DMS 273 (cell line): Measurements from ENCODE around the gene TPX2.
"Not testable (repeated sequence)": the region's sequence is repeated elsewhere in the genome, so short reads cannot be mapped to it uniquely, and the experiment has no call there.

Source experiments
- DNase-seq: peaks from one replicate; lab custom pipeline; 2025; ENCODE audit not compliant: unreplicated experiment; lab: John Stamatoyannopoulos, UW

Gene TPX2

DNA sequence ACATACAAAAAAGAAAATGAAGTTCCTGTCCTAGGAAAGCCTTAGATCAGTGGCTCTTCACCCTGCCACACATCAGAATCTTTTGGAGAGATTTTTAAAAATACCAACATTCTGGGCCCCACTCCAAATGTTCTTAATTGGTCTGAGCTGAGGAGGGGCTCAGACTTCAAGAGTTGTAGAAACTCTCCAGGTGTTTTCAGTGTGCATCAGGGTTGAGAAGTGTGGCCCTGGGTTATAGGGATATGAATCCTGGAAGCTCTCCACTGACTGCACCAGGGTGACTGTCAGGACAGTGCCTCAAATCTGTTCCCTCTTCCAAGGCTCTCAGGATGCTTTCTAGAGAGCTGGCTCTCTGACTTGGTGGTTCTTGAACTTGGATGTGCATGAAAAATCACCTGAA is 74.5 kb downstream of the TPX2 start:
- no peak for DNase-seq

DNA sequence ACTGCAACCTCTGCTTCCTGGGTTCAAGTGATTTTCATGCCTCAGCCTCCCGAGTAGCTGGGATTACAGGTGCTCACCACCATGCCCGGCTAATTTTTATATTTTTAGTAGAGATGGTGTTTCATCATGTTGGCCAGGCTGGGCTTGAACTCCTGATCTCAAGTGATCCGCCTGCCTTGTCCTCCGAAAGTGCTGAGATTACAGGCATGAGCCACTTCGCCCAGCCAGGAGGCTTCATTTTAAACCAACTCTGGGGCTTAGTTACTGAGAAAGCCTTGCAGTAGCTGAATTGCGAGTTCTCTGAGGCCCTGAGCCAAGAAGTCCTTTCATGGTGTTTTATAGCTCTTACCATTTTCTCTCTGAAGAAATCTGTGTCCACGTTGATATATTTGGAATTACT is 75.1 kb downstream of the TPX2 start:
- not testable (repeated sequence) for DNase-seq

DNA sequence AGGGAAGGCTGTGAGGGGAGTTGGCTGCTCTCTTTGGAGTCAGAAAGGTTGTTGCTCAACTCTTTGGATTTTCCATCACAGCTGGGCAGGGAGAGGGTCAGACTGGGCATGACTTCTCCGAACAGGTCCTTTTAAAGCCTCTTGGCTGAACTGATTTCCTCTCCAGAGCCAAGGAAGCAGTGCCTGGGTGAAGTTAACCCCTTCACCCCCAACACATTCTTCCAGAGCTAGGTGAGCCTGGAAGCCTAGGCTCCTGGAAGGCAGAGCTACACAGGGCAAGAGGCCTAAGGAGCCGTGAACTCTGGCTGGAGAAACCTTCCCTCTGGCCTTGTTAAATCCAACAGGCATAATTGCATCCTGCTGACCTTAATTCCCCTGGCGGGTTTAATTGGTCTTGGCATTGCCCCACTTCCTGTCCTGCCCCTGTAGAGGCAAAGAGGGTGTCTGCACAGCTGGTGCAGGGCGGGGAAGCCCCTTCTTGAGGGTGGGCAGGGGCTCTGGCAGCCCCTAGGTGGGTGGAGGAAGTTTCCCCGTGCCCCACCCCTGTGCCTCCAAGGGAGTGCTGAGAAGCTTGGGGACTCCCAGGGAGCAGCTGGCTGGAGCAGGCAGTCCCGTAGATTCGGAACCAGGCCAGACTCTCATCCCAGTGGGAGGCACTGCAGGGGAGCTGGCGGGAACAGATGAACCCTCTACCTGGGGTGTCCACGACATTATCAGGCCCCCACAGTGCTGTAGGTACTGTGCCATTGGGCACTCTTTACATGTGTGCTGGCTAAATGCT is 76.5 kb downstream of the TPX2 start:
- DNase-seq = peak; percentile 76

DNA sequence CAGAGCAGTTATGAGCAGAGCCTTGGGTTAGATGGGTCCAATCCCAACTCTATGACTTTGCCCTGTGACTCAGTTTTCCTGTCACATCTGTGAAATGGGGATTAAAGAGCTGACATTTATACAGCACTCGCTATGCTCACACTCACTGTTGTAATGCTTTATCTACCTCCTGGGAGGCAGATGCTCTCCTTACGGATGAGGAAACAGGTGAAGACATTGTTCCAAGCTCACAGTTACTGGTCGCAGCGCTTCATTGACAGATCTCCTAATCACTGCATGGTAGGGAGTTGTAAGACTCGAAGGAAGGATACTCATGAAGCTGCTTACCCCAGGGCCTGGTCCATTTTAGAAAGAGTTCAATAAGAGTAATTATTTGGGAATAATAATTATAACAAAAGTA is 77.1 kb downstream of the TPX2 start:
- DNase-seq = no peak

DNA sequence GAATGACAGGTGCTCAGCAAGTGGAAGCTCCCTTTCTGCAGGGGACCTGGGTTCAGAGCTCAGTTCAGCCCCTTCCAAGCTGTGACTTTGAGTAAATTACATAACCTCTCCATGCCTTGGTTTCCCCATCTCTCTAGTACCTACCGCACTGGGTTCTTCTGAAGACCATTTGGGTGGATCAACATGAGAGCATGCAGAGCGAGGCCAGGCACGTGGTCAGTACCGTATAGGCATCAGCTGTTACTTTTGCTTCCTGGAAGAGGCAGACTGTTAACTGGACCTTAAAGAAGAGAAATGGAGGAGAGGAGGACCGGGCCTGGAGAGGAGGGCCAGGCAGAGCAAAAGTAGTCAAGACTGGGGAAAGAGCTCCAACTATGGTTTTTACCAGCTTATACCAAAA is 78.4 kb downstream of the TPX2 start:
- no peak for DNase-seq

DNA sequence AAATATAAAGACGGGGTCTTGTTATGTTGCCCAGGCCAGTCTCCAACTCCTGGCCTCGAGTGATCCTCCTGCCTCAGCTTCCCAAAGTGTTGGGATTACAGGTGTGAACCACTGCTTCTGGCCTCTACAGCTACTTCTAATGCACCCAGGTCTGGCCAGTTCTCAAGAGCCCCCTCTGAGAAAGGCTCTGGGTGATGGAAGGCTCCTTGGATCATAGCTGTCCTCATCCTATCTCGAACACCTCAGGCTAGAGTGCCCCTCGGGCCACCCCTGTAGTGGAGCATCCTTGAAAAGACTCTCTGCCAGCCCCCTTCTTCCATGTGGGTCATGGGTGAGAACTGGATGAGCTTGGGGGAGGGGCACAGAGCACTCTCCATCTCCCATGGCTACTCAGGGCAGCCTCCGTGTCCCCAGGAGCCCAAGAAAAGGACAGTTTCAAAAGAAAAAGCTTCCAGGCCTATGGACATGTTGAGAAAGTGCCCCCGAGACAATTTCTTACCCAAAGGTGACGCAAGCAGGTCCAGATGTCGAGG is 79.4 kb downstream of the TPX2 start:
- DNase-seq = no peak

DNA sequence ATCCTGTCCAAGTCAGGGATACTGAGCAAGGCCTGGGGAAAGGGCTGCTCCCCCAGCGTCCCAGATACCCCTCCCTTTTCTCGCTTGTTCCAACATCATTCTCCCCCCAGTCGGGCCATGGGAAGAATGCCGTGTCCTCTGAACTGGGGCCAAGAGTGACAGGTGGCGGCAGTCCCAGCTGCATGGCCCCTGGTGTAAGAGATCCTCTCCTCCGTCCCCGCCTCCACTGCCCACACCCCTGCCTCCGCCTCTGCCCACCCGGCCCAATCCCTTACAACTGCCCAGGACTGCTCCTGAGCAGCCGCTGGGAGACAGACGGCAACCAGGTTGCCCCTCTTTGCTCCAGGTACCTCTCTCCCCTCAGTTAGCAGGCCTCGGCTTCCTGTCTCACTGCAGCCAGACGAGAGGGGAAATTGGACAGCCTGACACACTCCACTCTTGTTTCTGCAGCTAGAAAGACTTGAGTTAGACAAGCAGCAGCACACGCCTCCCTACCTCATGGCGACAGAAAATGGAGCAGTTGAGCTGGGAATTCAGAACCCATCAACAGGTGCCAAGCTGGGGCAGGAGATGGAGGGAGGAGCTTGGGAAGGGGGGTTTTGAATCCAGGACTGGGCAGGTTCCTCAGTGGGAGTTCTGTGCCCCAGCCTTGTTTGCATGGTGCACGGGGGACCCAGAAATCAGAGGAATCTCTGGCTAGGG is 80.1 kb downstream of the TPX2 start, which contains the start of gene MYLK2:
Gene MYLK2, plus strand, starts transcription at position 274 of the 702 bp plus-strand sequence. Its CDS starts 225 bp downstream, at position 499.
- peak; percentile 88 for DNase-seq

DNA sequence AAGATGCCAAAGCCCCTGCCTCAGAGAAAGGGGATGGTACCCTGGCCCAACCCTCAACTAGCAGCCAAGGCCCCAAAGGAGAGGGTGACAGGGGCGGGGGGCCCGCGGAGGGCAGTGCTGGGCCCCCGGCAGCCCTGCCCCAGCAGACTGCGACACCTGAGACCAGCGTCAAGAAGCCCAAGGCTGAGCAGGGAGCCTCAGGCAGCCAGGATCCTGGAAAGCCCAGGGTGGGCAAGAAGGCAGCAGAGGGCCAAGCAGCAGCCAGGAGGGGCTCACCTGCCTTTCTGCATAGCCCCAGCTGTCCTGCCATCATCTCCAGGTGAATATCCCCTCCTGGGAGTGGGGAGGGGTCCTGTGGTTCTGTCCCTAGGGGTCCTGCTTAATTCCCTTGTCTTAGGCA is 81.1 kb downstream of the TPX2 start:
- DNase-seq = no peak

DNA sequence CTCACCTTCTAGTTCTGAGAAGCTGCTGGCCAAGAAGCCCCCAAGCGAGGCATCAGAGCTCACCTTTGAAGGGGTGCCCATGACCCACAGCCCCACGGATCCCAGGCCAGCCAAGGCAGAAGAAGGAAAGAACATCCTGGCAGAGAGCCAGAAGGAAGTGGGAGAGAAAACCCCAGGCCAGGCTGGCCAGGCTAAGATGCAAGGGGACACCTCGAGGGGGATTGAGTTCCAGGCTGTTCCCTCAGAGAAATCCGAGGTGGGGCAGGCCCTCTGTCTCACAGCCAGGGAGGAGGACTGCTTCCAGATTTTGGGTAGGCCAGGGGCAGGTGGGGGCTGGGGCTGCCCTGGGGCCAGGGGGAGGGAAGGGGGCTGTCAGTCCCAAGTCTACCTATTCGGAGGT is 82.3 kb downstream of the TPX2 start:
- no peak for DNase-seq

DNA sequence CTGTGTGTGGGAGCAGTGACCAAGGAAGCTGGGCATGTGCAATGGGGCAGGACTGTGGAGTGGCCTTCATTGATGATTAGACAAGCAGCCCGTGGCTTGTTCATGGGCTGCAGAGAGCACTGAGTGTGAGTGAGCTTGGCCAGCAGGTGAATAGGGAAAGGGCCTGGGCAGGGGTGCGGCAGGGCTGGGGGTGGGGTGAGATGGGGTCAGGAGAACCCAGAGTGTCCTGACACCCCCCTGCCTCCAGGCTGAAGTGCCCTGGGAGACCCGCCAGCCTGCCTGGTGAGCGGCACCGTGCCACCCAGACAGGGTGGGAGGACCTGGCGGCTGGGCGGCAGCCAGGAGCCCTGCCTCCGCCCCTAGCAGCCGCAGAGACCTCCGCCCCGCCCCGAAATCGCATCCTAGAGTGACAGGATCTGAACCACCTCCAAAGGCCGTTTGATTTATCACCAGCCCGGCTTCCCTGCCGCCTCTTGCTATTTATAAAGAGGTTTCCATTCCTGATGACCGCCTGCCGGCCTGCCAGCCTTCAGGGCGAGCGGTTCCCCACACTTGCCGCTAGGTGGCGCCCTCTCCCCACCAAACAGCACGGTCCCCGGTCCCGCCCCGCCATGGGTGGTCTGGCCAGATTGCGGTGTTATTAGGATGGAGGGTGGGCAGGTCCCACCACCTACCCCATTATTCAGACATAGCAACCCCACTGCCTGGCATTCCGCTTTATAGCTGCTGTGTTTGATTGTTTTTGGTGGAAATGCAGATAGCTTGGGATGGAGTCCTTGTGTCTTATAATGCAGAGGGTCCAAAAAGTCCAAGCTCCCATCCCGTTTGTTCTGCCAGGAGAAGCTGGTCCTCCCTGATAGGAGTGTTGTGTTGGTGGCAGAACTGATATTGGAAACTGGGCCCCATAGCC is 83.6 kb downstream of the TPX2 start:
- DNase-seq = peak; percentile 93

DNA sequence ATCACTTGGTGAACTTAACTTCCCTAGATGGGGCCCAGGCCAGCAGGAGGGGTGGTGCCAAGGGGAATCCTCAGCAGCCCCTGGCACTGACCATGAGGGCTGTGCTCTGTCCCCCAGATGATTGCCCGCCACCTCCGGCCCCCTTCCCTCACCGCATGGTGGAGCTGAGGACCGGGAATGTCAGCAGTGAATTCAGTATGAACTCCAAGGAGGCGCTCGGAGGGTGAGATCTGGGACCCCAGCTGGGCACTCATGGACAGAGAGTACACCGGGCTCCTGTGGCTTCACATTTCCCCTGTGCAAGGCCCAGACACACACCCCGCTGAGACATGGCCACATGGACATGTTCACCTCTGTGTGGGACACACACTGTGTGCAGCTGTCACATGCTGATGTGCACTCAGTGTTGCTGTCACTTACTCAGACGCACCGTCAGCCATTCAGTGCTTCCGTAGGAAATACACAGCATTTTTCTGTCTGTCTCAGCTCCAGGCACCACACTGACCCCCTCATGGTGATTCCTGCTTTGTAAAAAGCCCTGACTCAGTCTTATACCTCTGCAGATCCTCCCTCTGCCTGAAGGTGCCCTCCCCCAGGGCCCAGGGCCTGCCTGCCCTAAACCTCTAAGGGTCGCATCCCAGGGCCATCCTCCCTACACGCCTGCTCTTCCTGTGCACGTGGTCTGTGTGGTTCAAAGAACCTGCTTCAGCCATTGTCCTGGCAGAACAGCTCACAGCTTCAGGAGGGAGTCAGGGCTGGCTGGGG is 84.5 kb downstream of the TPX2 start:
- DNase-seq = no peak

DNA sequence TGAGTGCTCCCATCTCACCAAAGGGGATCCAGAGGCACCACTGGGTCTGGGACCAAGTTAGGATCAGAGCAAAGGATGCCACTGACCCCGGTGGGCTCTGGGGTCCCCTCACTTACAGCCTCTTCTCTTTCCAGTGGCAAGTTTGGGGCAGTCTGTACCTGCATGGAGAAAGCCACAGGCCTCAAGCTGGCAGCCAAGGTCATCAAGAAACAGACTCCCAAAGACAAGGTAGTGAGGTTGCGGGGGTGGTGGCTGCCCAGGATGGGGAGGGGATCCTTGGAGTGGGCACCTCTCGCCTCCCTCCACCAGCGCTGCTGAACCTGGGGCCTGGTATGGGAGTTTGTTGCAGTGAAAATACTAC is 85.0 kb downstream of the TPX2 start:
- DNase-seq = no peak

DNA sequence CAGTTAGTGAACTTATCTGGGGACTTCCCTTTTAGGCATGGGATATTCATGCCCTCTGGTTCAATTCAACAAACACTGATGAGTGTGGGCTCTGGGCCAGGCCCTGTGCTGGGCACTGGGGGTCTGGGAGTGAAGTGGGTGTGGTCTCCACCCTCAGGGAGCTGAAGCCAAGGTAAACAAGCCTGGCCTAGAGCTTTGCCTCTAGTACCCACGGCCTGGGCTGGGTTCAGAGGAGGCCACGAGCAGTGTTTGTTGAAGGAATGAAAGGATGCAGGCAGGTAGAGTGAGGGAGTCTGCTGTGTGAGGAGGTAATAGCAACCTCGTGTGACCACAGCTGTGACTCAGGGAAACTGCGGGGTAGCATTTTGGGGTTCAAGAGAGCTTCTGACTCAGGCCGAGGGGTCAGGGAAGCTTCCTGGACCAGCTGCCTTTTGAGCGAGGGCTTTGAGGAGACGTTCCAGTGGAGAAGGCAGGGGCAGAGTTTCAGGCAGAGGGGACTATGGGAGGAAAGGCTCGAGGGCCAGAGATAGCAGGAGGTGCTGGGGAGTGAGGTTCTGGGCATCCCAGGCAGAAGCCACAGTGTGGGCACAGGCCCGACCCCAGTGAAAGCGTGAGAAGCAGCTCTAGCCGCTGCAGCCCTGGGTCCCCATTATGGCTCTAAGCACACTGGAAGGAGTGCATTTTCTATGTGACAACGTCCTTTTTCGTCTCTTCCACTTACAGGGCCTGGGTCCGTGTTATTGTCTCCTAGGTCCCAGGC is 85.6 kb downstream of the TPX2 start:
- DNase-seq = no peak

DNA sequence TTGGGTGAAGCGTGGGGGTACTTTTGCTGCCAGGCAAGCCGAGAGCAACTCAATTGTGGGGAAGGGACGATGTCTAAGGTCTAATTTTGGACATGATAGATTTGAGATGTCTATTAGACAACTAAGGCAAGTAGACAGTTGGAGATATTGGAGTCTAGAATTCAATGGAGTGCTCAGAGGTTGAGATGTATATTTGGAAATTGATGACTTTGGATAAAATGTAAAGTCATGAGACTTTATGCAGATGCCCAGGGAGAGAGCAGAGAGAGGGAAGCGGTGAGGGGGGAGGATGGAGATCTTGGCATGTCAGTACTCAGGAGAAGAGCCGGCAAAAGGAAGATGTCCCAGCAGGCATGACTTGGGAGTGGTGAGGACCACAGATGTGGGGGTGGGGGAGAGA is 87.0 kb downstream of the TPX2 start:
- DNase-seq = no peak

DNA sequence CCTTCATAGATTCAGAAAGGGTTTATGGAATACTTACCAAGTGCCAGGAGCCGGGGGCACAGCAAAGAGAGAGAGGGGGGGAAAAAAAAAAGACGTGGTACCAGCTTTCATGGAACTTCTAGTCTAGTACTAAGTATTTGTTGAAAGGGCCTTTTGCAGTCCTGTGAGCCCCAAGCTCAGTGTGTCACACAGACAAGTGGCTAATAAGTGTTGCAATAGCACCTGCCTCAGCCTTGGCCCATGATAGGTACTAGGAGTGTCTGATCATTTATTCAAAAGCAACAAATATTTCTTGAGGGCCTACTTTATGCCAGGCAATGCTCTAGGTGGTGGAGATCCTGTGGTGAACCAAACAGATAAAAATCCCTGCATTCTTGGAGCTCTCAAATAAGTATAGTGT is 88.0 kb downstream of the TPX2 start:
- no peak for DNase-seq

DNA sequence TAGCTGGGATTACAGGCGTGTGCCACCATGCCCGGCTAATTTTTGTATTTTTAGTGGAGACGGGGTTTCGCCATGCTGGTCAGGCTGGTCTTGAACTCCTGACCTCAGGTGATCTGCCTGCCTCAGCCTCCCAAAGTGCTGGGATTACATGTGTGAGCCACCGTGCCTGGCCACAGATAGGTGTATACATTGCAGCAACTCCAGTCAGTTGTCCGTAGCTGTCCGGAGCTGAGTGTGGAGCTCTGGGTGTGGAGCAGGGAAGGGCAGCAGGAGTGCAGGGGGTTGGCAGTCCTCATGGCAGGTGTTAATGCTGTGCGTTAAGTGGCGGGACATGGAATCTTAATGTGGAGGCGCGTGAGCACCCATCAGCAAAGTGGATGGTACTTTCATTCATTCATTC is 88.9 kb downstream of the TPX2 start:
- not testable (repeated sequence) for DNase-seq

DNA sequence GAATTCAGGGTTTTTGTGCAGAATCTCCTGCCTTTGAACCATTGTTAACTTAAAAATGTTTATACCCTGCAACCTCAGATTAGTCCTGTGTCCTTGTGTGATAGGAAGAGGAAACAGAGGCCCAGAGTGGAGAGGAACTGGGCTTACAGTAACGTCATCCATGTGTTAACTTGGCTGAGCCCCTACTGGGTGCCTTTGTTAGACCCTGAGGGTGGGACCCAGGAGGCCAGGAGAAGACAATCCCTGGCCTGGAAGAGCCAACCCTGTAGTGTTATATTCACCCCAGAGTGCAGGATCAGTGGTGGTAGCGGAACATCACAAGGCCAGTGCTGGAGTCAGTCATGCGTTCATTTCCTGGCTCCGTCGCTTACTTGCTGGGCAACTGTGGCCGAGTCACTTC is 90.6 kb downstream of the TPX2 start:
- DNase-seq = no peak

DNA sequence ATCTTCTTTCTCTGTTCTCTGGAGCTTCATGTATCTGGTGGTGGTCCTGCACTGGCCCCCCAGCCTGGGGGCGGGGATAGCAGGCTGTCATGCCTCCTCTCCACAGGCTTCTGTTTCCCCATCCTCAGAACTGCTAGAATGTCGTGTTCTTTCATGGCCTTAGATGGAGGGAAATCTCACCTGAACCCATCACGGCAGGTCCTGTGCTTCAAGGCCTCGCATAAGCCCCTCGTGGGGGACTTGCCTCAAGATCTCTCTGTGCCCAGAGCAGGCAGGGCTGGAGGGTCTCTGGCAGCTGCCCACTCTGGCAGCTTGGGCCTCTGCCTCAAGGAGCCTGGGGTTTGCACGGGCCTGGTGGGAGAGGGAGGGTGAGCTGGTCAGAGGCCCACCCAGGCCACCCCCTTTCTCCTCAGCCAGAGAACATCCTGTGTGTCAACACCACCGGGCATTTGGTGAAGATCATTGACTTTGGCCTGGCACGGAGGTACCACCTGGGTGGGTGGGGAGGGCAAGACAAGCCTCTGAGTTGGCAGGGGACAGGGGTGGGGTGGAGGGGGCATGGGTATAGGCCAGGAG is 91.4 kb downstream of the TPX2 start:
- DNase-seq = no peak

DNA sequence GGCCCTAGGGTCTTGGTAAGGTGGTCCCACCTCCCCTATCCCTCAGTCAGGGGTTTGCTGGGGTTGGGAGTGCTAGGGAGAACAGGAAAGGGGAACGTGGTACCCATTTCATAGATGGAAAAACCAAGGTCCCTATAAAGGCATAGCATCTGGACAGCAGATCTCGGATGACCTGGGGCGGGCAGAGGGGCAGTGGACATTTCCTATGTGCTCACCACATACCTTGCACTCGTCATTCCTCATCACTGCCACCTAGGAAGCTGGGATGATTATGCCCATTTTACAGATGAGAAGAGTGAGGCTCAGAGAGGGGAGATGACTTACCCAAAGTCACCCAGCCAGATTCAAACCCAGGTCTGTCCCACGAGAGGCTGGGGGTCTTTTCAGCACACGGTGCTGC is 92.1 kb downstream of the TPX2 start:
- no peak for DNase-seq
